Right lung (tissue), 10 donors: ENCODE results near the gene FANCC. TPM values are rescaled to one million over a fixed set of nuclear protein-coding genes. Genes with fewer than 3 reads are reported as not detected.

Source experiments
- DNase-seq, 2 donors: peaks; one replicate each; pipeline ENCODE4 v3.0.0-alpha.2; 2013
- long read RNA-seq, 8 donors: transcript quantifications; one replicate each; lab custom pipeline, GENCODE V29; 2026
- polyA plus RNA-seq, 5 donors: library from polyadenylated mRNA; unstranded; fragments of 120-200 nt; gene quantifications; one replicate each; pipeline versions ENCODE4 v1.2.1 to v1.2.3, GENCODE V29; 2013; ENCODE audit warnings: inconsistent platforms in 1 of 5, low replicate concordance in 1 of 5; ENCODE audit not compliant: insufficient read length in 5 of 5, insufficient read depth in 1 of 5

The FANCC gene, protein sequence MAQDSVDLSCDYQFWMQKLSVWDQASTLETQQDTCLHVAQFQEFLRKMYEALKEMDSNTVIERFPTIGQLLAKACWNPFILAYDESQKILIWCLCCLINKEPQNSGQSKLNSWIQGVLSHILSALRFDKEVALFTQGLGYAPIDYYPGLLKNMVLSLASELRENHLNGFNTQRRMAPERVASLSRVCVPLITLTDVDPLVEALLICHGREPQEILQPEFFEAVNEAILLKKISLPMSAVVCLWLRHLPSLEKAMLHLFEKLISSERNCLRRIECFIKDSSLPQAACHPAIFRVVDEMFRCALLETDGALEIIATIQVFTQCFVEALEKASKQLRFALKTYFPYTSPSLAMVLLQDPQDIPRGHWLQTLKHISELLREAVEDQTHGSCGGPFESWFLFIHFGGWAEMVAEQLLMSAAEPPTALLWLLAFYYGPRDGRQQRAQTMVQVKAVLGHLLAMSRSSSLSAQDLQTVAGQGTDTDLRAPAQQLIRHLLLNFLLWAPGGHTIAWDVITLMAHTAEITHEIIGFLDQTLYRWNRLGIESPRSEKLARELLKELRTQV
- polyA plus RNA-seq, result 10 to 100 TPM; 22.7 to 31.7 (median 23.8) TPM
- long read RNA-seq, donor 1, full-length matches to known transcripts, result 3 of 3 reads
- long read RNA-seq, donor 1, partial matches to known transcripts, result 0 of 3 reads
- long read RNA-seq, donor 1, other reads (novel, unspliced or antisense), result 0 of 3 reads
- long read RNA-seq, donor 2, full-length matches to known transcripts, result 1 of 1 reads
- long read RNA-seq, donor 2, partial matches to known transcripts, result 0 of 1 reads
- long read RNA-seq, donor 2, other reads (novel, unspliced or antisense), result 0 of 1 reads
- long read RNA-seq, donor 3, partial matches to known transcripts, result 0 of 2 reads
- long read RNA-seq, donor 3, other reads (novel, unspliced or antisense), result 0 of 2 reads
- long read RNA-seq, donor 4, full-length matches to known transcripts, result 2 of 2 reads
- long read RNA-seq, donor 4, partial matches to known transcripts, result 0 of 2 reads
- long read RNA-seq, donor 4, other reads (novel, unspliced or antisense), result 0 of 2 reads
- long read RNA-seq, donor 5, full-length matches to known transcripts, result 4 of 9 reads
- long read RNA-seq, donor 5, partial matches to known transcripts, result 5 of 9 reads
- long read RNA-seq, donor 5, other reads (novel, unspliced or antisense), result 0 of 9 reads
- long read RNA-seq, donor 6, partial matches to known transcripts, result 0 of 4 reads
- long read RNA-seq, donor 6, other reads (novel, unspliced or antisense), result 0 of 4 reads
- long read RNA-seq, donor 7, full-length matches to known transcripts, result 2 of 2 reads
- long read RNA-seq, donor 7, partial matches to known transcripts, result 0 of 2 reads
- long read RNA-seq, donor 7, other reads (novel, unspliced or antisense), result 0 of 2 reads
- long read RNA-seq, donor 8, full-length matches to known transcripts, result 3 of 3 reads
- long read RNA-seq, donor 8, partial matches to known transcripts, result 0 of 3 reads
- long read RNA-seq, donor 8, other reads (novel, unspliced or antisense), result 0 of 3 reads

DNA sequence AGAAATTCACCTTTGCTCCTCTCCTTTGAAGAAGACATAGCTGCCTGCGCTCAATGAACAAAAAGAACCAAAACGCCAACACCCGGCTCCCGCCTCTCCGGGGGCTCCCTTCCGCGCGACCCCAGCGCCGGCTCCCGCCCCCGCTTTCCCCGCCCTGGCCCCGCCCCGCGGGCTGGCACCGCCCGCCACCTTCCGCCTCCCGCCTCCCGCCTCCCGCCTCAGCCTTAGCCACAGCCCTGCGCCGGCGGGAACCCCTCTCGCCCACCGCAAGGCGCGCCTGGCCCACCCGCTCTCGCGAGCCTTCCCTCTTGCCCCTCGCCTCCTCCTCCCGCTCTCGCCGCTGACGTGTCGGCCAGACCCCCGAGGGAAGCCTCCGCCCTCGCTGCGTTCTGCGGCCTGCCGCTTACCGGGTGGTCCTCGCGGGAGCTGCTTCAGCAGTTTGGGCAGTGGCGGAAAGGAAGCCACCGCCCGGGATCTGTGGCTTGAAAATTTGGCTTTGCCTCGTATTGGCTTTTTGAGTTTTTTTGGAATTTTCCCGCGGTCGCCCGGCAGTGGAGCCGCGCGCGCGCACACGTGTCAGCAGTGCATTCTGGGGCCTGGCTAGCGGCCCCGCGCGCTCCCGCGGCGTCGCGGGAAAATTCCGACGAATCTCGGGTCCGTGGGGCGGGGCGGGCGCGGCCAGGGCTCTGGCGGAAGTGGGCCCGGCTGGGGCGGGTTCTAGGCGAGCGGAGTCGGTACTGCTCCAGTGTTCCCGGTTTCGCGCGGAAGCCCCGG, at the start of gene FANCC:
Gene FANCC, minus strand, starts transcription at position 591 of the 774 bp plus-strand sequence. CDS start 68,418 bp downstream, outside the sequence.
- peak; percentile 95 to 96 for DNase-seq

DNA sequence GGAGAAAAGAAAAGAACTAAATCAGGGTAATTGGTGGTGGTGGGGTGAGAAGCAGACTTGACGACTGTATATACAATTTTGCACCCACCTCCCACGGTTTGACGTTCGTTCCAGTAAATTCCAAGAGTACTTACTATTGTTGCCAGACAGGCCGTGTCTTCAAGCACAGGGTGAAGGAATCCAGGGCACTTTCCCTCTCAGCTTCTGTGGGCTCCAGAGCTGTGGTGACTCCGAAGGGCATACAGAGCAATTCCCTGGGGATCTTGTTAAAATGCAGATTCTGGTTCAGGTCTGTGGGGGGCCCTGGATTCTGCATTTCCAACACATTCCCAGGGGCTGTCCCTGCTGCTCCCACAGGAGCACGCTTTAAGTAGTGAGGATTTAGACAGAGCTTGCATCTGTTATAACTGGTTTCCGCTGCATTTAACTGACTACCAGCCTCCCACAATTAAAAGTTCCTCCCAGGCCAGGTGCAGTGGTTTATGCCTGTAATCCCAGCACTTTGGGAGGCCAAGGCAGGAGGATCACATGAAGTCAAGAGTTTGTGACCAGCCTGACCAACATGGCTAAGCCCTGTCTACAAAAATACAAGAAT, 49.3 kb upstream of the FANCC start:
- DNase-seq, result no peak

DNA sequence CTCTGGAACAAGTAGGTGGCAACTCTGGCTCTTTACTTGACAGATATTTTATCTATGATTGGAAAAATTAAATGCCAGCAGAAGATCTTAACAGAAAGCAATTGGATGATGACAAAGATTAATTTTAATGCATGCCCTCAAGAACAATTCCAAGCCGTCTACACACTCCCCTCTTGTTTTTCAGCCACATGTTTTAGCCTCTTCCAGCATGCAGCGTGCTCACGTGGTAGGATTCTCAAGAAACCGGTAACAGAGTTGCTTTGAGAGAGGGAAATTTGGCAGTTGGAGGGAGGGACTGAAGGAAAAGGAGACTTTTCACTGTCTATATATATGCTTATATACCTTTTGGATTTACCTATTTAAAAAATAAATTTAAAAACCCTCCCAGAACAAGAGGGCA, 48.3 kb upstream of the FANCC start:
- no peak for DNase-seq

DNA sequence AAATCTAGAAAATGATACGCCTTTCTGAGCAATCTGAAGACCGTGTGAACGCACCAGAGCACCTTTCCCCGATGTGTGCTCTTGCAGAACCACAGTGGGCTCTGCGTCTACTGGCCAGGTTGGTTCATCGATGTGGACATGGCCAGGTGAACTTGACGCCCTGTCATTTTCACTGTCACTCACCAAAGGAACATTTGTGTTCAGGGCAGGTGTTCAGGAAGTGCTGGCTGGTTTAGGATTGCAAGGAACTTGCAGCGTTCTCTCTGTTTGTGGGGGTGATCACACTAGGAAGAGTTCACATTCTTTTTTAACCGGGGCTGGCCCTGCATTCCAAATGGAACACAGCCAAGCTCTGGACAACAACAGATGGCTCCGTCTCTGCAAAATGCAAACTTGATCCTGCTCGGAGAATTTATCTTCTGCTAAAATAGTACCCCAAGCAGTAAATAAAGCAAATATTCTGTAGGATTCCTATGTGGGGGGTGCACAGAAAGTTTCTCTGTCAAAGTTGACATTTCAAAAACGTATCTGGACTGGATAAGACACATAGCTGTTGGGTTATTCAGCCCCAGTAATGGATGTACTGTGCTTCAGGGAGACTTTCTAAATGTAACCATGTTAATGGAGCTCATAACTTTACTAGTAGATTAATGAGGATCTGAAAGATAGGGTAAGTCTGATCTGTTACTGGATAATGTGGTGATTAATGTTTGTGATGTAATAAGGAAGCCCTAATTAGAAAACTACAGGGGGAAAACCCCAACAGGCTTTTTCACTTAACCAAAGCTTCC, 45.7 kb upstream of the FANCC start:
- DNase-seq, result peak in 1 of 2 donors; percentile 32

DNA sequence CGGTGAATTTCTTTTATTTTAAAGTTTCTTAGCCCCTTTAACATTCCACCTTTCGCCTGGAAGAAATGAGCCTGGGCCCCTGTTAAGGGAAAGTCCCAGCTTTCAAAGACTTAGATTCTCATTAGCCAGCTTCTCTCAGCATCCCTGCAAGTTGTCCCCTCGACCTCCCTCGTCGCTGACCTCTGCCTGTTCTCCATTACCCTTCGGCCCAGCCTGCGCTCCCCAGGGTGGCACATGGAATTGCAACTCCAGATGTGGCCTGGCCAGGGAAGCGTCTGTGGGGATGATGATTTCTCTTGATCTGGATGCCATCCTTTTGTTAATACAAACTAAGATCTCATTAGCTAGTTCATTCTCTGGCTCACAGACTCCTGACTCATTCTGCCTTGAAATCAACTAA, 43.4 kb upstream of the FANCC start:
- no peak for DNase-seq

DNA sequence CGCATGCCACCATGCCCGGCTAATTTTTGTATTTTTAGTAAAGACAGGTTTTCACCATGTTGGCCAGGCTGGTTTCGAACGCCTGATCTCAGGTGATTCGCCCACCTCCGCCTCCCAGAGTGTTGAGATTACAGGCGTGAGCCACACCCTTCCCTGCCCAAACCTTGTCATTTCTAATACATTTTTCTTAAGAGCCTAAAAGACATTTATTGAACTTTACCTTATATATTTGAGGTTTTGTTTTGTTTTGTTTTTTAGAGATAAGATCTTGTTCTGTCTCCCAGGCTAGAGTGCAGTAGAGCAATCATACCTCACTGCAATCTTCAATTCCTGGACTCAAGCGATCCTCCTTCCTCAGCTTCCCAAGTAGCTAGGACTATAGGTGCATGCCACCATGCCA, 39.8 kb upstream of the FANCC start:
- no peak for DNase-seq

DNA sequence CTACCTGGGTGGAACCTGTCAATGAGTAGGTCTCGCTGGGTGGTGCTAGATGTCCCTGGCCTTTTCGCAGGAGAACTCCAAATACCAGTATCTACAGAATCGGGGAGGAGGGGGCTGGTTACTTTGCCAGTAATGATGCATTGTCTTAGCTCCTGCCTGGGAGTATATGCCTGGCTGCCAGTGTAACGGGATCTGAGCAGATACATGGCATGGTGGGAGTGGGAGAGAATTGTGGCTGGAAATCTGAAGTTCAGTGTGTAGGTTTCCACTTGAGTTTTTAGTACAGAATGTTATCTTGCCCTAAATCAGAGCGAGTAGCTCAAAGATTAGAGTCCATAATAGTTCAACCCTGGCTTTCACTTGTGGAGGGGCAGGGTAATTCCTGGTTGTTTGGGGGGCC, 38.0 kb upstream of the FANCC start:
- no peak for DNase-seq

DNA sequence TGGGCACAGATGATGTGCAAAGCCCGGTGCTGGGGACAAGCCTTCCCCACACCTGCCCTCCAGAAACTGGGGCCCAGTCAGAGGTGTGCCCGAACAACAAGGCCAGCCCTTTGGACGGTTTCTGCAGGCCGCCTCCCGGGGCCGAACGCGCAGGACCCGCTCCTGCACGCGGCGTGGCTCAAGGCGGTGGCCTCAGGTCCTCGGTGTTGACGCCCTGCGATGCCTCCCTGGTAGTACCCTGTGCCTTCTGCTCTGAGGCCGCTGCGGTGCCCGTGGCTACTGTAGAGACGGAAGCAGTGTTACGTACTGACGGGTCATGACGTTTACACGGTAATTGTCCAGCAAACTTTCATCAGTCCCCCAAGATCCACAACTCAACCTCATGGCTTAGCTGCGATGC, 33.5 kb upstream of the FANCC start:
- DNase-seq, result no peak

DNA sequence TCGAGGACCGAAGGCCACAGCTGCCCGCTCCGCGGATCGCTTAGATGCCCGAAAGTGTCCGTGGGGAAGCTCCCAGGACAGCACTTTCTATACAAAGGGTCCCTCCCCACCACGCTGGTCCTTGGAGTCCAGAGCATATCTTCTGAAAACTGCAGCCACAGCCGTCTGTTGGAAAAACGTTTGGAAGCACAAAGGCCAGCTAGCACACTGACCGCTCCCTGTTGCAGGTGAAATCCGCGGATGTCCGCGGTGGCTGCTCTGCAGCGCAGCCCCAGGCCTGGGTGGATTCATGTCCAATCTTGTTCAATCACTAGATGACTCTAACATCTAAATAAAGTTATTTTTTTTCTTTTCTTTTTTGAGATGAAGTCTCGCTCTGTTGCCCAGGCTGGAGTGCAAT, 32.8 kb upstream of the FANCC start:
- DNase-seq, result no peak

DNA sequence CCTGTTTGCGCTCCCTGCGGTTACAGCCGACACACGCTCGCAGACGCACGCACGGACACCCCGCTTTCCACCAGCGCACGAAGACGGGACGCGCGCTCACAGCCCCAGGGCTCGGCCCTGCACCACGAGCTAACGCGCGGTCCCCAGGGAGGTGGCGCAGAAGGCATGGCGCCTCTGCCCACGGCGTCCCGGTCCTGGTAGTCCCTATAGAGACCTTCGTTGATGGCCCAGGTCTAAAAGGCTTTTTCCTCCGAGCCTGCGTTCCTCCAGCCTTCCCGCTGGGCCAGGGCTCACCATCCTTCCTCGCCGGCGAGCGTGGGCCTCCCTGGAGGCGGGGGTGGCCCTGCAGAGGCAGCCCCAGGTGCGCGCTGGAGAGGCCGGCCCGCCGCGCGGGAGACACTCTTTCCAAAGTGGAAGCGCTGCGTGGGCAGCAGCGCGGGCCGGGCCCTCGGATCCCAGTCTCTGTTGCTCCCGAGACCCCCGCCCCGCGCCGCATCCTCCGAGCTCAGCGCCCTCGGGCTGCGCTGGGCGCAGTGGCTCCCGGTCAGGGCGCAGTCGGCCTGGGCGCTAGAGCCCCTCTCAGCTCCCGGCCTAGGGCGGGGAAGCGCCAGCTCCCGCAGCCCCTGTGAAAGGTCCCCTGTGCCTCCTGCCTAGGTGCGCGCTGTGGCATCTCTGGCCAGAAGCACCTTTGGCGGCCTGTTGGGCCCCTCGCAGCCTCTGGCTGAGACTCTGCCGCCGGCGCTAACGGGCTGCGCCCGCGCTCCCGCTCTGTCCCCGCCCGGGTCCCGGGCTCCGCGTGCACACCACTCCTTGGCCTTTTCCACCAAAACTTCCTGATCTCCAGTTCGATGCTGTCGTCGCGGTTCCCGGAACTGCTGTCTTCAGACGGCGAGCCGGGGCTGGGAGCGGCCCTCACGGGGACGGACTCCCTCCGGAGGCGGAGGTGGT, 31.9 kb upstream of the FANCC start:
- peak in 1 of 2 donors; percentile 29 for DNase-seq

DNA sequence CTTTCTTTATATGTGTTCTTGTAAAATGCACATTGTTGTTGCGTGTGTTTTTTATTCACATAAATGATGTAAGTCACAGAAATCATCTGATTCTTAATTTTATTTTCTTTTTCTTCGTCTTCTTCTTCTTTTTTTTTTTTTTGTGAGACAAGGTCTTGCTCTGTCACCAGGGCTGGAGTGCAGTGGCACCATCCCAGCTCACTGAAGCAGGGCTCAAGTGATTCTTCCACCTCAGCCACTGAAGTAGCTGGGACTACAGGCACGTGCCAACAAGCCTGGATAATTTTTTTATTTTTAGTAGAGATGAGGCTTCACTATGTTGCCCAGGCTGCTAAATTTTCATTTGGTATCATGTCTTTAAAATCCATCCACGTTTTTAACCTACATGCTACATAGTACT, 28.5 kb upstream of the FANCC start:
- DNase-seq, result no peak

GRCh38 chr9:95344735-95345325, 27.3 kb upstream of the FANCC start:
- peak; percentile 62 to 73 for DNase-seq

DNA sequence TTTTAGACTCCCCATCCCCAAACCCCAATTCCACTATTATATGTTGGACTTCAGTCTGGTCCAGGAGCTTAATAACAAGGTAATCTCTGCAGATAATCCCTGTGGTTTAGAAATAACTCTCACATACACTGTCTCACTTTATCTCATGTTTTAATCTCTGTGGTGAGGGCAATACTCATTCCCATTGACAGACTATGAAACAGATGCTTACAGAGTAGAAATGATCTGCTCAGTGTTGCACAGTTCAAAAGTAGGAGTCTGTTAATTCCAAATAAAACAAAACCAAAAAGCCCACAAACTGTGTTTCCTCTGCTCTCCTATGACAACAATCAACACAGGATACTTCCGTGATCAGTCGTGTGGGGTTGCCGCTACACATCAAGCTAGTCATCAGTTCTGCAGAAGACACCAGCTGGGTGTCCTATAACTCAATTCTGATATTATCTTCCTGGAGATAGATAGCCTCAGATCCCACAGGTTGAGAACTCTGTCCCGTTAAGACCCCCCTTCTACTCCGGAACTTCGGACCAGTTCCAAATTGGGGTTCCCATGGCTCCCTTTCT, 26.3 kb upstream of the FANCC start:
- DNase-seq, result no peak

- no peak for DNase-seq
These were observed 25.1 kb upstream of the FANCC start for GRCh38 chr9:95342571-95342970.

DNA sequence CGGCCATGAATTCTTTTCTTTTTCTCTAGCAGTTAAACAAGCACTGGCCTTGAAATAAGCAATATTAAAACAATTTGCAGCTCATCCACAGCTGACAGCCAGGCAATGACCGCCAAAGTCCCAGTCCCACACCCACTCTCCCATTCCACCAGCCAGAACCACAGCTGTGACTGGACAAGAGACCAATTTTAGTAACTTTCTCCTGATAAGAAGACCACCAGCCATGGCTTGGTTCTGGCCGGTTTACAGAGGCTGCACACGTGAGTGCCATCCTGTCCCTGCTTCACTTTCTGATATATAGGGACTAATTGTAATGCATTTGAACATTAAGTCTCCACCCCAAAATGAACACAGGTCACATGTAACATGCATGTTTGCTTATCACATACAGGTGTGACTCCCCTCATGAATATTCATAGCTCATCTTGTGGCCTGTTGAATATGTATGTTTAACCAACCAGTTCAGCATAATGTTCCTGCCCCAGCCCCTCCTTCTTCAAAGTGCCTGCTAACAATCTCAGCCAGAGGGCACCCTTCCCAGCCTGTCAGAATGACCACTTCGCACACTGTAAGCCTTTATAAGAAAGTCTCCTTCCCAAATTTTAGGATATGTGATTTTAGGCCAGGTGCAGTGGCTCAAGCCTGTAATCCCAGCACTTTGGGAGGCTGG, 23.9 kb upstream of the FANCC start:
- DNase-seq, result peak; percentile 60 to 67

DNA sequence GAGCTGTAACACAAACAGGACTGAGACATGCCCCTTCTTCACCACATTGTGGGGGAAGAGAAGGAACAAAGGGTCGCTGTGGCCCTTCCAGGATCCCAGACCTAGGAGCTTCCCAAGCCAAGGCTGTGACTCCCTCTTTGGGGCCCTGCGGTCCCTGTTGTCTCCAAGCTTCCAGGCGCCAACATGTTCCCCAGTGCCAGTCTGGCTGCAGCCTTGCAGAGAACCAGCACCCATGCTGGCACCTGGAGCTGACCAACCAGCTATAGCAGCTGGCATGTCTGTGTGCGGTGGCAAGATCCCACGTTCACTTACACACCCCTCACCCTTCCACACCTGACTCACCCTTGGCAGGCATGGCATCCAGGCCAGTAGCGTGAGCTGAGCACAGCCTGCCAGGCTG, 20.7 kb upstream of the FANCC start:
- no peak for DNase-seq

GRCh38 chr9:95336281-95336680, 18.8 kb upstream of the FANCC start:
- no peak for DNase-seq
